ENCODE data around the gene TRIO. TPM values are rescaled to one million over a fixed set of nuclear protein-coding genes. Genes with fewer than 3 reads are reported as not detected.

TRIO gene
- total and polyA plus RNA-seq, 4 donors = 22.0 to 374 (median 191) TPM

DNA sequence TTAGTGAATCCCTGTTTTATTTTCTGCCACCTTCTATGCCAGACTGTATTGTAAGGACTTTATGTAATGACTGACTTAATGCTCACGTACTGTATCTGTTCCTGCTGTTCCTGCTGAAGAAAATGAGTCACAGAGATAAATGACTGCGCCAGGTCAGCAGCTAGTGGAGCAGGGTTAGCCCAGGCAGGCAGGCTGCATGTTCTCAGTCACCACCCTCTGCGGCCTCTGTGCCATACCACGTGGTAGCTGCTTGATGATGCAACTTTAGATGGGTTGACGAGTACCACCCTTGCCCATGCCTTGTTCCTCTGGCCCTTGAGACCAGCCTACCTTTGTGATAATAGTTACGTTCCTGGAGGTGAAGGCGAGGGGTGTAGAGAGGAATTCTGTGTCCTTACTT lies 161.9 kb downstream of the TRIO start:
- Histone ChIP-seq H3K9me3 (ENCODE audit: control insufficient read depth, low read length) (no peaks in the 10 kb centered on the region), H3K4me3 (ENCODE audit: low read length in 2 of 2) (no peak overlapping the region), H3K36me3 (ENCODE audit: control insufficient read depth in 1 of 2, insufficient read depth in 2 of 2, low read length in 1 of 2) (peaks cover 0 to 3% of the 10 kb centered on the region in 2 donors), H3K4me1 (ENCODE audit: control insufficient read depth in 1 of 2, insufficient read depth in 2 of 2, low read length in 2 of 2) (peaks cover 0 to 1% of the 10 kb centered on the region in 2 donors), H3K27me3 (ENCODE audit: control insufficient read depth in 1 of 2, insufficient read depth in 2 of 2, low read length in 1 of 2) (no peaks in the 10 kb centered on the region), H3K27ac (ENCODE audit: low read depth in 1 of 2, low read length in 2 of 2) (no peak overlapping the region)
- WGBS, 2 donors = 69 to 75% methylated on average over 7 of the region's 7 CpGs
- no peak for ATAC-seq (ENCODE audit: low FRiP score)
- no peak for DNase-seq
- intact Hi-C loops (cut with DNase I) = no loop called here

DNA sequence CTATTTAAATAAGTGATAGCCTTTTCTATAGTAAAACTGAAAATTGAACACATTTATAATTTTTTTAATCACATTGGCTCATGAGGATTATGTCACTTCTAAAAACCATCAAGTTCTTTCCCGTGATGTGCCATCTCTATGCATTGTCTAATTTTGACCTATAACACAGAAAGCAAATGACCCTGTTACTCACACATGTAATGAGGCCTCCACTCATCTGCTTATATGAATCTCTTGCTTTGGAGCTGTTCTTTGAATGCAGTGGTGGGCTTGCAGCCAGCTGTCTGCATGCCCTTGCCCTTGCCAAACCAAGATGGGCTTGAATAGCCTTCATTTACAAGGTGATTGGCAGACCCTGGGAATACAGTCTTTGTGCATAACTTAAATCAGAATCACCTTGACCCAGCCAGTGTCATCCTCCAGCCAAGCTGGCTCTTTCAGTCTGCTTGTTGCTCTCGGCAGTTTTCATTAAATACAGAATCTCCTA lies 163.2 kb downstream of the TRIO start:
- no peaks in the 10 kb centered on the region for H3K9me3 ChIP-seq (ENCODE audit: control insufficient read depth, low read length)
- WGBS, 2 donors = 87 to 96% methylated on average over 2 of the region's 2 CpGs
- intact Hi-C loops (cut with DNase I) = no loop called here
- no peak overlapping the region for H3K27ac ChIP-seq (ENCODE audit: low read depth in 1 of 2, low read length in 2 of 2)
- H3K27me3 ChIP-seq (ENCODE audit: control insufficient read depth in 1 of 2, insufficient read depth in 2 of 2, low read length in 1 of 2) = no peaks in the 10 kb centered on the region
- peaks cover 0 to 4% of the 10 kb centered on the region in 2 donors for H3K4me1 ChIP-seq (ENCODE audit: control insufficient read depth in 1 of 2, insufficient read depth in 2 of 2, low read length in 2 of 2)
- peaks cover 3% of the 10 kb centered on the region in 2 donors for H3K36me3 ChIP-seq (ENCODE audit: control insufficient read depth in 1 of 2, insufficient read depth in 2 of 2, low read length in 1 of 2)
- no peak for ATAC-seq (ENCODE audit: low FRiP score)
- no peak overlapping the region for H3K4me3 ChIP-seq (ENCODE audit: low read length in 2 of 2)
- DNase-seq = no peak

DNA sequence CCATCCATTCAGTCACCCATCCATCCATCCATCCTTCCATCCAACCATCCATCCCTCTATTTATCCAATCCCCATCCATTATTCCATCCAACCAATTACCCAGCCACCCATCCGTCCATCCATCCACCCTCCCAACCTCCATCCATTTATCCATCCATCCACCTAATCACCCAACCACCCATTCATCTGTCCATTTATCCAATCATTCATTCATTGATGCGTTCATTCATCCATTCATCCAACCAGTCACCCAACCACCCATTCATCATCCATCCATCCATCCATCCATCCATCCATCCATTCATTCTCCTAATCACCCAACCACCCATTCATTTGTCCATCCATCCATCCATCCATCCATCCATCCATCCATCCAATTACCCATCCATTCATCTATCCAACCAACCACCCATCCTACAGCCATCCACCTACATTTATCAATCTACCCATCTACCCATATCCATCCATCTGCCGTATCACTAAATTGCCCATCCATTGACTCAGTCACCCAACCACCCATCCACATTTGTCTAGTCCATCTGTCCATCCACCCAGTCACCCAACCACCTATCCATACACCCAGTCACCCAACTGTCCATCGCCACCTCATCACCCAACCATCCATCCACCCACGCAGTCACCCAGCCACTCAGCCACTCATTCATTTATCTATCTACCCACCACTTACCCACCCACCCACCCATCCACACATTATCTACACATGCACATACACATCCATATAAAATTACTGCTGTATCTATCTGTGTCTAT lies 165.4 kb downstream of the TRIO start:
- no peak overlapping the region for H3K27ac ChIP-seq (ENCODE audit: low read depth in 1 of 2, low read length in 2 of 2)
- ATAC-seq (ENCODE audit: low FRiP score) (no peak), DNase-seq (no peak)
- no peak overlapping the region for H3K4me3 ChIP-seq (ENCODE audit: low read length in 2 of 2)
- peaks cover 0 to 3% of the 10 kb centered on the region in 2 donors for H3K36me3 ChIP-seq (ENCODE audit: control insufficient read depth in 1 of 2, insufficient read depth in 2 of 2, low read length in 1 of 2)
- WGBS, 2 donors = 99 to 100% methylated on average over 5 of the region's 5 CpGs
- no peaks in the 10 kb centered on the region for H3K27me3 ChIP-seq (ENCODE audit: control insufficient read depth in 1 of 2, insufficient read depth in 2 of 2, low read length in 1 of 2)
- intact Hi-C loops (cut with DNase I) = no loop called here
- H3K9me3 ChIP-seq (ENCODE audit: control insufficient read depth, low read length) = no peaks in the 10 kb centered on the region
- H3K4me1 ChIP-seq (ENCODE audit: control insufficient read depth in 1 of 2, insufficient read depth in 2 of 2, low read length in 2 of 2) = peaks cover 0 to 6% of the 10 kb centered on the region in 2 donors

DNA sequence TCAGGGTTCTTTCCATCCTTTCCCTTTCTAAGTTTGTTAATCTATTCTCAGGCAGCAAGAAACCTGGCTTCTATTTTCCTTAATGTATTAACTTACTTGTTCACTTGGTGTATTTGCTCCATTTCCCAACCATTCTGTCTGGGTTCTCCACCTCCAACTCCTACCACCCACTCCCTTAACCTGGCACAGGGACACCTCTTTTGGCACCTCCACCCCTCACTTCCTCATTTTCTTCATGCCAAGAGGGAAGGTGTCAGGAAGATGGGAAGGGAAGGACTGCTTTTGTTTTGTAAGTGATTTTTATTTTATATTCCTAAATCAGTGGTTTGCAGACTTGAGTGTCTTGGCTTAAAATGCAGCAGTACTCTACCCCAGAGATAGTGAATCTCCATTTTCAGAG lies 166.1 kb downstream of the TRIO start:
- DNase-seq = no peak
- intact Hi-C loops (cut with DNase I) = no loop called here

DNA sequence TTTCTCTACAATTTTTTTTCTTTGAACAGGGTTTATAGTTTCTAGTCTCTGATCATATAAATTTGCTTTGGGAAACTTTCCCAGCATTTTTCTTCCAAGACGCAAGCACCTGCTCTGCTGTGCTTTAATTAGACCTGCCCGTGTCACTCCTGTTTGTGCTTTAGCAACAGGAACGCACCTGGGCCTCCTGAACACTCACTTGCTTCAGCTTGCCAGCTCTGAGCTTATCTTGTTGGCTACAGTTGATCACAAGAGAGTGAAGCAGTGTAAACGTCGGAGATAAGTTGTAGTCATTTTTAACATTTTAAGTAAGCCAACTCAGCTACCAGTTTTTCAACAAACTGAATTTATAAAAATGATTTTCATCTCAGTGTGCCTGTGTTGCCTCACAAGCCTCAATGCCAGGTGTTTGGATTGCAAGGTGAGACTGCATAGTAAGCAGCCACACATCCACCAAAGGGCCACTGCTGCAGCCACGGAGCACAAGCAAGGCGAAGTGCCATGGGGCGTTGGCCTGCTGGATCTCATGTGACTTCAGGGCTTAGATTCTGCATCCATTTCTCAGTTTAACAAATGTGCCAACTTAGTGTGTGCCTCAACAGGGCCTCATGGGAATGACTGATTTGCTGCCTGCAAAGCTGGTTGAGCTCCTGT lies 166.9 kb downstream of the TRIO start:
- H3K4me3 ChIP-seq (ENCODE audit: low read length in 2 of 2) = no peak overlapping the region
- H3K27ac ChIP-seq (ENCODE audit: low read depth in 1 of 2, low read length in 2 of 2) = no peak overlapping the region
- DNase-seq = no peak
- no peaks in the 10 kb centered on the region for H3K9me3 ChIP-seq (ENCODE audit: control insufficient read depth, low read length)
- intact Hi-C loops (cut with DNase I) = no loop called here
- WGBS, 2 donors = 53 to 59% methylated on average over 8 of the region's 8 CpGs
- H3K27me3 ChIP-seq (ENCODE audit: control insufficient read depth in 1 of 2, insufficient read depth in 2 of 2, low read length in 1 of 2) = no peaks in the 10 kb centered on the region
- no peak for ATAC-seq (ENCODE audit: low FRiP score)
- peaks cover 0 to 3% of the 10 kb centered on the region in 2 donors for H3K36me3 ChIP-seq (ENCODE audit: control insufficient read depth in 1 of 2, insufficient read depth in 2 of 2, low read length in 1 of 2)
- H3K4me1 ChIP-seq (ENCODE audit: control insufficient read depth in 1 of 2, insufficient read depth in 2 of 2, low read length in 2 of 2) = peaks cover 0 to 6% of the 10 kb centered on the region in 2 donors

More for the DNA sequence above, 166.1 kb downstream of the TRIO start:
- Histone ChIP-seq H3K27me3 (ENCODE audit: control insufficient read depth in 1 of 2, insufficient read depth in 2 of 2, low read length in 1 of 2) (no peaks in the 10 kb centered on the region), H3K9me3 (ENCODE audit: control insufficient read depth, low read length) (no peaks in the 10 kb centered on the region), H3K27ac (ENCODE audit: low read depth in 1 of 2, low read length in 2 of 2) (no peak overlapping the region), H3K4me1 (ENCODE audit: control insufficient read depth in 1 of 2, insufficient read depth in 2 of 2, low read length in 2 of 2) (peaks cover 0 to 6% of the 10 kb centered on the region in 2 donors), H3K36me3 (ENCODE audit: control insufficient read depth in 1 of 2, insufficient read depth in 2 of 2, low read length in 1 of 2) (peaks cover 0 to 3% of the 10 kb centered on the region in 2 donors), H3K4me3 (ENCODE audit: low read length in 2 of 2) (no peak overlapping the region)
- no peak for ATAC-seq (ENCODE audit: low FRiP score)

DNA sequence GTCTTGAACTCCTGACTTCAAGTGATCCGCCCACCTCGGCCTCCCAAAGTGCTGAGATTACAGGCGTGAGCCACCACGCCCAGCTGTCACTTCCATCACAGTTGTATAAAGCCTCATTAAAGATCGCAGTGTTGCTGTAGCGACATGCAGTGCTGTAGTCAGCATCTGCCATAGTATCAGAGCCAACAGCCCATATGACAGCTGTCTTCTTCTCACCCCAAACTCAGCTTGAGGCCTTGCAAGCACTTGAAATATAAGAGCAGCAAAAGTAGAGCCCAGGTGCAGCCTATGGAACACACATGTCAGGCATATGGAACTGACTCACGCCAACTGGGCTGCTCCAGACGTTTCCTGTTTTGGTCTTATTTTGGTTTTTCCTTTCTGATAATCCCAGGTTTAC lies 167.8 kb downstream of the TRIO start:
- Histone ChIP-seq H3K9me3 (ENCODE audit: control insufficient read depth, low read length) (no peaks in the 10 kb centered on the region), H3K4me3 (ENCODE audit: low read length in 2 of 2) (no peak overlapping the region), H3K27ac (ENCODE audit: low read depth in 1 of 2, low read length in 2 of 2) (no peak overlapping the region), H3K27me3 (ENCODE audit: control insufficient read depth in 1 of 2, insufficient read depth in 2 of 2, low read length in 1 of 2) (no peaks in the 10 kb centered on the region), H3K36me3 (ENCODE audit: control insufficient read depth in 1 of 2, insufficient read depth in 2 of 2, low read length in 1 of 2) (peaks cover 0 to 3% of the 10 kb centered on the region in 2 donors), H3K4me1 (ENCODE audit: control insufficient read depth in 1 of 2, insufficient read depth in 2 of 2, low read length in 2 of 2) (peaks cover 0 to 6% of the 10 kb centered on the region in 2 donors)
- intact Hi-C loops (cut with DNase I) = no loop called here
- DNase-seq (no peak), ATAC-seq (ENCODE audit: low FRiP score) (no peak)
- 94 to 96% methylated on average over 8 of the region's 8 CpGs for WGBS, 2 donors

DNA sequence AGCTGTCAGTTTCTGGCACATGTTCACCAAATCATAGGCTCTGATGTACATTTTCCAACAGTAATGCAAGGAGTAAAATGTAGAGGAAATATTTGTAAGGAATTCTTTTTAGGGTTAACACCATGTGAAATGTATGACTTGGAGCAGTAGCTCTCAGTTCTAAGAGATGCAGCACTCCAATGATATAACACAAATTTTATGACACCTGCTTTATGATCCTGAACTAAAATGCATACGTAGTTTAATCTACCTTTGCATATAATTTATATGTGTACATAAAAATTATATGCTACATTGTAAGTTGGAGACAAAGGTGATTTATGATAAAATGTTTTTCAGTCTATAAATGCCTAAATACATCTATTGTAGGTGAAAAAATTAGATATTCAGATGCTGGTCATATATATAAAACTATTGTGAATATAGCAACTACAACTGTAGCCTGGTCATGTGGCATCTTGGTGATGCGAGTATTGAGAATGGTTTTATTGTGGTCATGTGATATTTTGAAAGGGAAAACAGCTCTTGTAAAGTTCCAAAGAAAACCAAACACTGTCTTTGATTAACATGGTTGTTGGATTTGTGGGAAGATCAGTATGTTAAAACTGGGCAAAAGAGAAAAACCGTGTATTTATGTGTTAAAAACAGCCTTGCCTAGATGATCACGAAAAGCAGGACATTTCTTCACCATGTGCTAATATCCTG lies 171.0 kb downstream of the TRIO start:
- DNase-seq (no peak), ATAC-seq (ENCODE audit: low FRiP score) (no peak)
- Histone ChIP-seq H3K9me3 (ENCODE audit: control insufficient read depth, low read length) (no peaks in the 10 kb centered on the region), H3K36me3 (ENCODE audit: control insufficient read depth in 1 of 2, insufficient read depth in 2 of 2, low read length in 1 of 2) (peaks cover 0 to 10% of the 10 kb centered on the region in 2 donors), H3K4me1 (ENCODE audit: control insufficient read depth in 1 of 2, insufficient read depth in 2 of 2, low read length in 2 of 2) (peaks cover 0 to 6% of the 10 kb centered on the region in 2 donors), H3K4me3 (ENCODE audit: low read length in 2 of 2) (no peak overlapping the region), H3K27ac (ENCODE audit: low read depth in 1 of 2, low read length in 2 of 2) (no peak overlapping the region), H3K27me3 (ENCODE audit: control insufficient read depth in 1 of 2, insufficient read depth in 2 of 2, low read length in 1 of 2) (no peaks in the 10 kb centered on the region)
- intact Hi-C loops (cut with DNase I) = no loop called here
- WGBS, 2 donors = 50 to 61% methylated on average over 4 of the region's 4 CpGs

DNA sequence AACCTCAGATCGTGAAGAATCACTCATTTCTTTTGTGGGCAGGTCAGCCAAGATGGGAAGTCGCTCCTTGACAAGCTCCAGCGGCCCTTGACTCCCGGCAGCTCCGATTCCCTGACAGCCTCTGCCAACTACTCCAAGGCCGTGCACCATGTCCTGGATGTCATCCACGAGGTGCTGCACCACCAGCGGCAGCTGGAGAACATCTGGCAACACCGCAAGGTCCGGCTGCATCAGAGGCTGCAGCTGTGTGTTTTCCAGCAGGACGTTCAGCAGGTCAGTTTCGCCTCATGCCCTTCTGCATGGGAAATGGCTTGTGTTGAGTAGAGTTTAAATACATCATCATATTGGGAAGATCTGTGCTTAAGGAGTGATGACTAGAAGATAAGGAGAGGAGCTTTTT lies 173.3 kb downstream of the TRIO start:
- Histone ChIP-seq H3K36me3 (ENCODE audit: control insufficient read depth in 1 of 2, insufficient read depth in 2 of 2, low read length in 1 of 2) (peaks cover 0 to 10% of the 10 kb centered on the region in 2 donors), H3K27me3 (ENCODE audit: control insufficient read depth in 1 of 2, insufficient read depth in 2 of 2, low read length in 1 of 2) (no peaks in the 10 kb centered on the region), H3K4me1 (ENCODE audit: control insufficient read depth in 1 of 2, insufficient read depth in 2 of 2, low read length in 2 of 2) (peaks cover 0 to 1% of the 10 kb centered on the region in 2 donors), H3K9me3 (ENCODE audit: control insufficient read depth, low read length) (no peaks in the 10 kb centered on the region), H3K4me3 (ENCODE audit: low read length in 2 of 2) (no peak overlapping the region), H3K27ac (ENCODE audit: low read depth in 1 of 2, low read length in 2 of 2) (no peak overlapping the region)
- ATAC-seq (ENCODE audit: low FRiP score) = no peak
- DNase-seq = no peak
- intact Hi-C loops (cut with DNase I) = no loop called here
- WGBS, 2 donors = 86 to 89% methylated on average over 12 of the region's 12 CpGs

Measured in aorta (tissue), 5 donors.